ENCODE measurements around the gene ZNF274. TPM values are rescaled to one million over a fixed set of nuclear protein-coding genes. Genes with fewer than 3 reads are reported as not detected.
"Not testable (repeated sequence)": the region's sequence is repeated elsewhere in the genome, so short reads cannot be mapped to it uniquely, and the experiment has no call there.

ZNF274 gene
- total and polyA plus RNA-seq, 4 experiments from 2014 or later: 26.8 to 77.1 (median 55.9) TPM

GRCh38 chr19:58252102-58252685 lies 69.3 kb downstream of the ZNF274 start:
- intact Hi-C loops (cut with micrococcal nuclease): no loop called here
- Mint-ChIP-seq H3K4me3 (no peak overlapping the region), H3K9me3 (peaks cover 3 to 100% (median 91%) of the 10 kb centered on the region in 8 donors), H3K27ac (no peak overlapping the region), H3K27me3 (no peaks in the 10 kb centered on the region), H3K4me1 (no peaks in the 10 kb centered on the region), H3K36me3 (peaks cover 89 to 93% of the 10 kb centered on the region in 2 donors)
- Histone ChIP-seq H3K4me3 (ENCODE audit: low read length in 2 of 2) (no peak overlapping the region), H3K4me1 (ENCODE audit: insufficient read depth, low read length) (no peaks in the 10 kb centered on the region), H3K27me3 (ENCODE audit: insufficient read depth, low read length) (no peaks in the 10 kb centered on the region), H3K9me3 (ENCODE audit: control insufficient read depth in 1 of 2, low read length in 2 of 2) (peaks cover 0 to 62% of the 10 kb centered on the region in 2 donors), H3K36me3 (ENCODE audit: insufficient read depth, low read length) (peaks cover 38% of the 10 kb centered on the region), H3K27ac (ENCODE audit: low read depth, low read length) (no peak overlapping the region)
- no peak for DNase-seq
- ChIA-PET CTCF (ENCODE audit: partially characterized antibody) (no interaction called here), POLR2A (ENCODE audit: partially characterized antibody) (interaction anchor here (1.5 kb wide), 1 partner anchor 69 kb away, joined by 3 read pairs; the partner anchor contains the start of gene ZNF274)

- H3K36me3 ChIP-seq (ENCODE audit: insufficient read depth, low read length): peaks cover 29% of the 10 kb centered on the region
- H3K9me3 ChIP-seq (ENCODE audit: control insufficient read depth in 1 of 2, low read length in 2 of 2): peaks cover 31 to 91% of the 10 kb centered on the region in 2 donors
- H3K4me3 Mint-ChIP-seq; H3K4me1 ChIP-seq (ENCODE audit: insufficient read depth, low read length); H3K27me3 ChIP-seq (ENCODE audit: insufficient read depth, low read length); DNase-seq; POLR2A ChIA-PET (ENCODE audit: partially characterized antibody); CTCF ChIA-PET (ENCODE audit: partially characterized antibody); H3K27ac Mint-ChIP-seq; H3K27ac ChIP-seq (ENCODE audit: low read depth, low read length); intact Hi-C loops (cut with micrococcal nuclease); H3K27me3 Mint-ChIP-seq: not testable (repeated sequence)
- H3K4me3 ChIP-seq (ENCODE audit: low read length in 2 of 2): peak overlapping the region; percentile 29 to 43
- Mint-ChIP-seq H3K9me3 (peaks cover 0 to 100% (median 90%) of the 10 kb centered on the region in 8 donors), H3K36me3 (peaks cover 82 to 88% of the 10 kb centered on the region in 2 donors), H3K4me1 (peaks cover 0 to 10% (median 0%) of the 10 kb centered on the region in 4 donors)
Observed at GRCh38 chr19:58258259-58258658, 75.4 kb downstream of the ZNF274 start.

GRCh38 chr19:58261600-58261967 lies 78.7 kb downstream of the ZNF274 start:
- Mint-ChIP-seq H3K9me3 (peaks cover 0 to 100% (median 85%) of the 10 kb centered on the region in 8 donors), H3K4me3 (no peak overlapping the region), H3K27ac (no peak overlapping the region), H3K36me3 (peaks cover 60 to 67% of the 10 kb centered on the region in 2 donors), H3K4me1 (peaks cover 0 to 10% (median 0%) of the 10 kb centered on the region in 4 donors), H3K27me3 (no peaks in the 10 kb centered on the region)
- no peaks in the 10 kb centered on the region for H3K4me1 ChIP-seq (ENCODE audit: insufficient read depth, low read length)
- H3K27me3 ChIP-seq (ENCODE audit: insufficient read depth, low read length): no peaks in the 10 kb centered on the region
- H3K36me3 ChIP-seq (ENCODE audit: insufficient read depth, low read length): peaks cover 19% of the 10 kb centered on the region
- peaks cover 38 to 84% of the 10 kb centered on the region in 2 donors for H3K9me3 ChIP-seq (ENCODE audit: control insufficient read depth in 1 of 2, low read length in 2 of 2)
- ChIA-PET POLR2A (ENCODE audit: partially characterized antibody) (interaction anchor here (0.6 to 1.1 kb wide), 4 partner anchors 15 to 257 kb away, joined by 3 read pairs; no protein-coding TSS in a partner anchor), CTCF (ENCODE audit: partially characterized antibody) (no interaction called here)
- H3K4me3 ChIP-seq (ENCODE audit: low read length in 2 of 2): peak overlapping the region in 1 of 2 donors; percentile 17
- no peak overlapping the region for H3K27ac ChIP-seq (ENCODE audit: low read depth, low read length)
- intact Hi-C loops (cut with micrococcal nuclease): no loop called here
- DNase-seq: no peak

GRCh38 chr19:58261968-58262921 lies 79.4 kb downstream of the ZNF274 start:
- Histone ChIP-seq H3K27me3 (ENCODE audit: insufficient read depth, low read length) (no peaks in the 10 kb centered on the region), H3K36me3 (ENCODE audit: insufficient read depth, low read length) (peaks cover 19% of the 10 kb centered on the region), H3K4me1 (ENCODE audit: insufficient read depth, low read length) (no peaks in the 10 kb centered on the region), H3K4me3 (ENCODE audit: low read length in 2 of 2) (peak overlapping the region; percentile 17 to 27), H3K9me3 (ENCODE audit: control insufficient read depth in 1 of 2, low read length in 2 of 2) (peaks cover 38 to 83% of the 10 kb centered on the region in 2 donors), H3K27ac (ENCODE audit: low read depth, low read length) (no peak overlapping the region)
- DNase-seq: no peak
- intact Hi-C loops (cut with micrococcal nuclease): no loop called here
- H3K27ac Mint-ChIP-seq: no peak overlapping the region
- peaks cover 0 to 99% (median 84%) of the 10 kb centered on the region in 8 donors for H3K9me3 Mint-ChIP-seq
- POLR2A ChIA-PET (ENCODE audit: partially characterized antibody): interaction anchor here (0.6 to 1.1 kb wide), 5 partner anchors 15 to 256 kb away, joined by 3 read pairs; no protein-coding TSS in a partner anchor
- no peaks in the 10 kb centered on the region for H3K27me3 Mint-ChIP-seq
- H3K4me3 Mint-ChIP-seq: peak overlapping the region in 1 of 8 donors; percentile 22
- CTCF ChIA-PET (ENCODE audit: partially characterized antibody): no interaction called here
- peaks cover 58 to 64% of the 10 kb centered on the region in 2 donors for H3K36me3 Mint-ChIP-seq
- peaks cover 0 to 10% (median 0%) of the 10 kb centered on the region in 4 donors for H3K4me1 Mint-ChIP-seq

GRCh38 chr19:58262922-58263296 lies 80.0 kb downstream of the ZNF274 start:
- Mint-ChIP-seq H3K36me3 (peaks cover 51 to 58% of the 10 kb centered on the region in 2 donors), H3K27ac (no peak overlapping the region), H3K4me3 (peak overlapping the region in 2 of 8 donors; percentile 12 to 22), H3K9me3 (peaks cover 0 to 99% (median 81%) of the 10 kb centered on the region in 8 donors), H3K27me3 (no peaks in the 10 kb centered on the region), H3K4me1 (peaks cover 0 to 7% (median 0%) of the 10 kb centered on the region in 4 donors)
- POLR2A ChIA-PET (ENCODE audit: partially characterized antibody): interaction anchor here (1.1 kb wide), 2 partner anchors 14 to 32 kb away, joined by 3 read pairs; no protein-coding TSS in a partner anchor
- no peak for DNase-seq
- Histone ChIP-seq H3K4me3 (ENCODE audit: low read length in 2 of 2) (peak overlapping the region; percentile 17 to 27), H3K4me1 (ENCODE audit: insufficient read depth, low read length) (no peaks in the 10 kb centered on the region), H3K36me3 (ENCODE audit: insufficient read depth, low read length) (peaks cover 19% of the 10 kb centered on the region), H3K27me3 (ENCODE audit: insufficient read depth, low read length) (no peaks in the 10 kb centered on the region), H3K27ac (ENCODE audit: low read depth, low read length) (no peak overlapping the region), H3K9me3 (ENCODE audit: control insufficient read depth in 1 of 2, low read length in 2 of 2) (peaks cover 37 to 76% of the 10 kb centered on the region in 2 donors)
- intact Hi-C loops (cut with micrococcal nuclease): no loop called here
- CTCF ChIA-PET (ENCODE audit: partially characterized antibody): no interaction called here

Other genes starting within 250 kb of the ZNF274 start
- gene ZNF418, start 247.7 kb upstream of the ZNF274 start, total RNA-seq: 1 to 10 TPM; 5.2 to 9.7 TPM
- 1 to 10 TPM; 1.7 to 4.6 TPM for gene ZNF418, start 247.7 kb upstream of the ZNF274 start, polyA plus RNA-seq
- gene ZNF256, start 235.4 kb upstream of the ZNF274 start, total RNA-seq: 10 to 100 TPM; 12.4 to 13.9 TPM
- gene ZNF256, start 235.4 kb upstream of the ZNF274 start, polyA plus RNA-seq: 1 to 10 TPM; 5.6 to 6.9 TPM
- 1 to 10 TPM in 1 of 2 experiments, under 1 TPM in 1; 0.76 to 1.2 TPM for gene C19orf18, start 208.5 kb upstream of the ZNF274 start, total RNA-seq
- under 1 TPM in 1 of 2 donors, not detected in 1; 0.22 TPM for gene C19orf18, start 208.5 kb upstream of the ZNF274 start, polyA plus RNA-seq
- 10 to 100 TPM; 25.5 to 37.3 TPM for gene ZNF606, start 180.2 kb upstream of the ZNF274 start, total RNA-seq
- 1 to 10 TPM; 2.7 to 7.2 TPM for gene ZNF606, start 180.2 kb upstream of the ZNF274 start, polyA plus RNA-seq
- not detected for gene ZSCAN1, start 149.0 kb upstream of the ZNF274 start, total RNA-seq
- gene ZSCAN1, start 149.0 kb upstream of the ZNF274 start, polyA plus RNA-seq: not detected
- under 1 TPM; 0.41 to 0.47 TPM for gene ZNF135, start 123.8 kb upstream of the ZNF274 start, total RNA-seq
- 1 to 10 TPM in 1 of 2 donors, under 1 TPM in 1; 0.44 to 2.0 TPM for gene ZNF135, start 123.8 kb upstream of the ZNF274 start, polyA plus RNA-seq
- 10 to 100 TPM; 63.2 to 69.1 TPM for gene ZSCAN18, start 84.8 kb upstream of the ZNF274 start, total RNA-seq
- gene ZSCAN18, start 84.8 kb upstream of the ZNF274 start, polyA plus RNA-seq: 10 to 100 TPM; 15.3 to 16.4 TPM
- 10 to 100 TPM; 14.2 to 17.4 TPM for gene ZNF329, start 32.3 kb upstream of the ZNF274 start, total RNA-seq
- gene ZNF329, start 32.3 kb upstream of the ZNF274 start, polyA plus RNA-seq: 1 to 10 TPM; 2.9 to 8.0 TPM
- gene ZNF544, start 45.9 kb downstream of the ZNF274 start, total RNA-seq: 10 to 100 TPM; 63.3 to 67.6 TPM
- 10 to 100 TPM; 13.7 to 23.0 TPM for gene ZNF544, start 45.9 kb downstream of the ZNF274 start, polyA plus RNA-seq
- 10 to 100 TPM in 1 of 2 experiments, 1 to 10 TPM in 1; 9.5 to 10.2 TPM for gene ZNF8, start 95.9 kb downstream of the ZNF274 start, total RNA-seq
- gene ZNF8, start 95.9 kb downstream of the ZNF274 start, polyA plus RNA-seq: under 1 TPM; 0.63 to 0.94 TPM
- gene ERVK3-1, start 122.3 kb downstream of the ZNF274 start, total RNA-seq: 10 to 100 TPM; 72.3 to 76.6 TPM
- 10 to 100 TPM; 59.3 to 73.9 TPM for gene ERVK3-1, start 122.3 kb downstream of the ZNF274 start, polyA plus RNA-seq
- 1 to 10 TPM; 5.0 to 5.3 TPM for gene ZSCAN22, start 143.9 kb downstream of the ZNF274 start, total RNA-seq
- 1 to 10 TPM in 1 of 2 donors, under 1 TPM in 1; 0.36 to 3.5 TPM for gene ZSCAN22, start 143.9 kb downstream of the ZNF274 start, polyA plus RNA-seq
- gene A1BG, start 170.4 kb downstream of the ZNF274 start, total RNA-seq: 10 to 100 TPM; 15.8 to 19.0 TPM
- 10 to 100 TPM; 44.7 to 47.9 TPM for gene A1BG, start 170.4 kb downstream of the ZNF274 start, polyA plus RNA-seq
- 1 to 10 TPM; 1.7 to 2.0 TPM for gene ZNF497, start 179.7 kb downstream of the ZNF274 start, total RNA-seq
- 1 to 10 TPM in 1 of 2 donors, under 1 TPM in 1; 0.46 to 1.2 TPM for gene ZNF497, start 179.7 kb downstream of the ZNF274 start, polyA plus RNA-seq
- gene ZNF837, start 198.0 kb downstream of the ZNF274 start, total RNA-seq: 1 to 10 TPM; 3.4 to 3.5 TPM
- 1 to 10 TPM; 3.8 to 4.6 TPM for gene ZNF837, start 198.0 kb downstream of the ZNF274 start, polyA plus RNA-seq
- 1,000 to 10,000 TPM; 1,267 to 1,360 TPM for gene RPS5, start 204.2 kb downstream of the ZNF274 start, total RNA-seq
- 1,000 to 10,000 TPM; 1,172 to 1,304 TPM for gene RPS5, start 204.2 kb downstream of the ZNF274 start, polyA plus RNA-seq
- gene RNF225, start 212.6 kb downstream of the ZNF274 start, total RNA-seq: under 1 TPM in 1 of 2 experiments, not detected in 1; 0.47 TPM
- gene RNF225, start 212.6 kb downstream of the ZNF274 start, polyA plus RNA-seq: not detected
- gene ZNF584, start 225.6 kb downstream of the ZNF274 start, total RNA-seq: 10 to 100 TPM; 10.3 to 10.7 TPM
- 1 to 10 TPM; 6.6 to 9.1 TPM for gene ZNF584, start 225.6 kb downstream of the ZNF274 start, polyA plus RNA-seq